ENCODE data around the gene GATB.

The GATB gene

DNA sequence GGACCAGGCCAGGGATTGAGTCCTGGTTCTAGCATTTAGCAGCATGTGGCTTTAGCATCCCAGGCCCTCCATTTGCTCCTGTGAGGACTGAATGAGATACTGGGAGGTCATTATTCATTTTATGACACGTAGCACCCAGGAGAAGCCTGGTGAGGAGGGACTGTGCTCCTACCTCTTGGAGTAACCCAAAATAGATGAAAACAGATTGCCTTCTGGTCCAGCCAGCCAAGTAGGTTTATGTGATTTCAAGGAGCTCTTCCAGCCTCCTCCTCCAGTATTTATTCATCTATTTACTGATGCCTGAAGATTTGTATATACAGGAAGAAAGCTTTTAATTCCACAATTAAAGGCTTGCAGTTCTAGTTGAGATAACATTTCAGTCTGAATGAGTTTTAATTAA lies 109.3 kb downstream of the GATB start:
- no peak for DNase-seq (ENCODE audit: low read depth)
- TF ChIP-seq, protein P1, sequence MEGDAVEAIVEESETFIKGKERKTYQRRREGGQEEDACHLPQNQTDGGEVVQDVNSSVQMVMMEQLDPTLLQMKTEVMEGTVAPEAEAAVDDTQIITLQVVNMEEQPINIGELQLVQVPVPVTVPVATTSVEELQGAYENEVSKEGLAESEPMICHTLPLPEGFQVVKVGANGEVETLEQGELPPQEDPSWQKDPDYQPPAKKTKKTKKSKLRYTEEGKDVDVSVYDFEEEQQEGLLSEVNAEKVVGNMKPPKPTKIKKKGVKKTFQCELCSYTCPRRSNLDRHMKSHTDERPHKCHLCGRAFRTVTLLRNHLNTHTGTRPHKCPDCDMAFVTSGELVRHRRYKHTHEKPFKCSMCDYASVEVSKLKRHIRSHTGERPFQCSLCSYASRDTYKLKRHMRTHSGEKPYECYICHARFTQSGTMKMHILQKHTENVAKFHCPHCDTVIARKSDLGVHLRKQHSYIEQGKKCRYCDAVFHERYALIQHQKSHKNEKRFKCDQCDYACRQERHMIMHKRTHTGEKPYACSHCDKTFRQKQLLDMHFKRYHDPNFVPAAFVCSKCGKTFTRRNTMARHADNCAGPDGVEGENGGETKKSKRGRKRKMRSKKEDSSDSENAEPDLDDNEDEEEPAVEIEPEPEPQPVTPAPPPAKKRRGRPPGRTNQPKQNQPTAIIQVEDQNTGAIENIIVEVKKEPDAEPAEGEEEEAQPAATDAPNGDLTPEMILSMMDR (IDR thresholded peaks at IDR 0.05; ENCODE audit: low read length, missing control alignments): no peak
- H3K4me3 ChIP-seq (replicated peaks; ENCODE audit: low read depth, low read length): no peak overlapping the region

DNA sequence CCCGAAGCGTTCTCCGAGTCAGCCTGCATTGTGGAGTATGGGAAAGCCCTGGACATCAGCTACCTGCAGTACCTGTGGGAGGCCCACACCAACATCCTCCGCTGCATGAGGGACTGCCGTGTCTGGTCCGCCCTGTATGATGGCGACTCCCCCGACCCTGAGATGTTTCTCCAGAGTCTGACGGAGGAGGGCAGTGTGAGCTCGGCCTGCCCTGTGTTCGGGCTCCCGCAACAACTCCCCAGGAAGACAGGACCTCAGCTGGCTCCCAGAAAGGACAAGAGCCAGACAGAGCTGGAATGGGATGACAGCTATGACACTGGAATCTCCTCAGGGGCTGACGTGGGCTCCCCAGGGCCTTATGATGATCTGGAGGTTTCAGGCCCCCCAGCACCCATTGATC lies 111.3 kb downstream of the GATB start:
- H3K4me3 ChIP-seq (replicated peaks; ENCODE audit: low read depth, low read length): no peak overlapping the region
- DNase-seq (ENCODE audit: low read depth): no peak
- TF ChIP-seq, protein P1 (IDR thresholded peaks at IDR 0.05; ENCODE audit: low read length, missing control alignments): no peak

DNA sequence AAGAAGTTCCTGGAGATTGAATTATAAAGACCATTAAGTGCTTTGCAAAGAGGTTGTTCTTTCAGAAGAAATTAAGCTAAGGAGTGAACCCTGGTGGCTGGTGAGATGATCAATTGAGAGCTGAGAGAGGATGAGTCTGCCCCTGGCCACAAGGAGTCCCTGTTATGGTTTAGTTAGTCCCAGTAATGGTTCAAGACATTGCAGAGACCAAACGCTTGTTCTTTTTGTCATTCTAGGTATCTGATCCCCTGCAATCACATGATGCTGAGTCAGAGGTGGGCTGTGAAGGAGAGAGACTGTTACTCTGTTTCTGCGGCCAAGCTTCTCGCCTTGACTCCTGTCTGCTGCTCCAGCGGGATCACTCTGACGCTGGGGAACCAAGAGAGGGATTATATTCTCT lies 114.5 kb downstream of the GATB start:
- TF ChIP-seq, protein P1 (IDR thresholded peaks at IDR 0.05; ENCODE audit: low read length, missing control alignments): no peak
- no peak for DNase-seq (ENCODE audit: low read depth)
- H3K4me3 ChIP-seq (replicated peaks; ENCODE audit: low read depth, low read length): no peak overlapping the region

DNA sequence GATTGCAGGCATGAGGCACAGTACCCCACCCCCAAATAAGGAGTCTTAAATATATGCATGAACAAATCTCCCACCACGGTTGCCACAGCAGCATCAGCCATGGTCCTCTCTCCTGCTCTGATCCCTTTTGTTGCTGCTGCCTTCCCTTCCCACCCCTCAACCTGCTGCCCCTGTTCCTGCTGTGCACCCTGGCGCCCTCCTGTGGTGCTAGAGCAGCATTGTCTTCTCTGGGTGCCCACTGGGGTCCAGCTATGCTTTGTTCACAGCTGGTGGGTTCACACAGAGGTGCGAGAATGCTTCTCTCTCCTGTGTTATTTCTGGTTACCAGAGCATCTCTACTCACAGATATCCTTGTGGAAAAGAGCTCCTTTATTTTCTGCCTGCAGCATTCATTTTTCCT lies 116.2 kb downstream of the GATB start:
- no peak overlapping the region for H3K4me3 ChIP-seq (replicated peaks; ENCODE audit: low read depth, low read length)
- no peak for DNase-seq (ENCODE audit: low read depth)
- TF ChIP-seq, protein P1 (IDR thresholded peaks at IDR 0.05; ENCODE audit: low read length, missing control alignments): peak; percentile 35

- DNase-seq (ENCODE audit: low read depth): no peak
- TF ChIP-seq, protein P1 (IDR thresholded peaks at IDR 0.05; ENCODE audit: low read length, missing control alignments): no peak
- no peak overlapping the region for H3K4me3 ChIP-seq (replicated peaks; ENCODE audit: low read depth, low read length)
These were observed 117.2 kb downstream of the GATB start for GRCh38 chr4:151643564-151643963.

DNA sequence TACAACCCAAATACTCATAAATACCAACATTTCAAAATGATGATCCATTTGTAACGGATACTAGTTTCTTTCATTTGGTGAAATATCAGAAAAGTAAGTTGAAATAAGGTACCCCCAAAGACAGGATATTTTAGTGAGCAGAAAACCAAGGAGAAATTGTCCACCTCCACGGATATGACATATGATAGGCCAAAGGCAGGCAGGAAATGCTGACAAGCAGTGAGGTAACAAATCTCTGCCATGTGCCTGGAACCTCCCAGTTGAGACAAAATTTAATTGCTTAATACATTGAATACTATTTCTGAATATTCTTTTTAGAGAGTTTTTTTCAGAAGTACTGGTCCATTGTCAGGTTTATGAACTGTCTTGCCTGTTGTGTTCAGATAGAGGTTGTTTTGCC lies 118.8 kb downstream of the GATB start:
- H3K4me3 ChIP-seq (replicated peaks; ENCODE audit: low read depth, low read length): no peak overlapping the region
- DNase-seq (ENCODE audit: low read depth): no peak
- TF ChIP-seq, protein P1 (IDR thresholded peaks at IDR 0.05; ENCODE audit: low read length, missing control alignments): no peak

GRCh38 chr4:151641167-151641566 lies 119.6 kb downstream of the GATB start:
- H3K4me3 ChIP-seq (replicated peaks; ENCODE audit: low read depth, low read length): no peak overlapping the region
- peak; percentile 46 for DNase-seq (ENCODE audit: low read depth)
- TF ChIP-seq, protein P1 (IDR thresholded peaks at IDR 0.05; ENCODE audit: low read length, missing control alignments): no peak
